GM18907 (cell line): ENCODE measurements around the gene CEP112.

ENCODE experiments used
- ATAC-seq: cut with Tn5 transposase; IDR thresholded peaks from one replicate; pipeline ENCODE4 v1.9.1; 2021; ENCODE audit warnings: mild to moderate bottlenecking, moderate library complexity; ENCODE audit not compliant: unreplicated experiment

CEP112 gene

GRCh38 chr17:65994679-65995078, 197.3 kb downstream of the CEP112 start:
- no peak for ATAC-seq

- ATAC-seq: no peak
These were observed 197.8 kb downstream of the CEP112 start for GRCh38 chr17:65994114-65994513.

GRCh38 chr17:65990593-65990992, 201.3 kb downstream of the CEP112 start:
- no peak for ATAC-seq

- no peak for ATAC-seq
These were observed 203.5 kb downstream of the CEP112 start for GRCh38 chr17:65988451-65988850.

- ATAC-seq: no peak
These were observed 203.9 kb downstream of the CEP112 start for GRCh38 chr17:65987988-65988387.

- ATAC-seq: no peak
These were observed 206.4 kb downstream of the CEP112 start for GRCh38 chr17:65985571-65985970.

- no peak for ATAC-seq
These were observed 207.6 kb downstream of the CEP112 start for GRCh38 chr17:65984299-65984698.

GRCh38 chr17:65978871-65979270, 213.1 kb downstream of the CEP112 start:
- ATAC-seq: no peak

GRCh38 chr17:65977041-65977440, 214.9 kb downstream of the CEP112 start:
- no peak for ATAC-seq

- ATAC-seq: no peak
These were observed 216.1 kb downstream of the CEP112 start for GRCh38 chr17:65975878-65976277.

GRCh38 chr17:65973237-65973636, 218.7 kb downstream of the CEP112 start:
- ATAC-seq: no peak

- no peak for ATAC-seq
These were observed 224.6 kb downstream of the CEP112 start for GRCh38 chr17:65967372-65967771.

- no peak for ATAC-seq
These were observed 225.7 kb downstream of the CEP112 start for GRCh38 chr17:65966072-65966695.

- no peak for ATAC-seq
These were observed 228.8 kb downstream of the CEP112 start for GRCh38 chr17:65963179-65963578.

- ATAC-seq: no peak
These were observed 232.3 kb downstream of the CEP112 start for GRCh38 chr17:65959630-65960029.

- ATAC-seq: no peak
These were observed 235.1 kb downstream of the CEP112 start for GRCh38 chr17:65956814-65957213.

- ATAC-seq: no peak
These were observed 237.8 kb downstream of the CEP112 start for GRCh38 chr17:65954148-65954449.

- no peak for ATAC-seq
These were observed 238.4 kb downstream of the CEP112 start for GRCh38 chr17:65953316-65954147.

GRCh38 chr17:65952586-65952985, 239.3 kb downstream of the CEP112 start:
- ATAC-seq: no peak

- no peak for ATAC-seq
These were observed 239.9 kb downstream of the CEP112 start for GRCh38 chr17:65952015-65952414.

- no peak for ATAC-seq
These were observed 244.1 kb downstream of the CEP112 start for GRCh38 chr17:65947831-65948230.

- ATAC-seq: no peak
These were observed 249.3 kb downstream of the CEP112 start for GRCh38 chr17:65942592-65942991.
